MG63 (cell line): ENCODE measurements around the gene PNCK. TPM values are rescaled to one million over a fixed set of nuclear protein-coding genes. Genes with fewer than 3 reads are reported as not detected.
"Not testable (repeated sequence)": the region's sequence is repeated elsewhere in the genome, so short reads cannot be mapped to it uniquely, and the experiment has no call there.

ENCODE experiments used
- DNase-seq: peaks from one replicate; pipeline ENCODE4 v3.0.0-alpha.2; 2020
- H3K27me3 ChIP-seq: fragments of 250-450 bp; sonication (Bioruptor Pico); 2 replicates; pipeline ENCODE4 v1.5.1; 2020; ENCODE audit warnings: mild to moderate bottlenecking, moderate library complexity
- H3K36me3 ChIP-seq: fragments of 250-450 bp; sonication (Bioruptor Pico); 2 replicates; pipeline ENCODE4 v1.5.1; 2020; ENCODE audit warnings: mild to moderate bottlenecking, moderate library complexity
- H3K4me3 ChIP-seq: fragments of 250-450 bp; sonication (Bioruptor Pico); 2 replicates; pipeline ENCODE4 v1.5.1; 2020; ENCODE audit warnings: mild to moderate bottlenecking, moderate library complexity
- H3K9me3 ChIP-seq: fragments of 250-450 bp; sonication (Bioruptor Pico); 2 replicates; pipeline ENCODE4 v1.5.1; 2020; ENCODE audit warnings: mild to moderate bottlenecking, moderate library complexity
- total RNA-seq: library from RNA; depleted of rRNA; stranded (reverse); fragments of >200 nt; shearing (Covaris generic); gene quantifications from 2 replicates; pipeline ENCODE4 v1.2.3, GENCODE V29; 2014; ENCODE audit warnings: low replicate concordance

The PNCK gene
- total RNA-seq, 1 experiment from 2014 or later = 0.43 TPM

GRCh38 chrX:153690466-153690865, 16.9 kb upstream of the PNCK start:
- Histone ChIP-seq H3K9me3 (no peaks in the 10 kb centered on the region), H3K4me3 (no peak overlapping the region), H3K36me3 (no peaks in the 10 kb centered on the region), H3K27me3 (no peaks in the 10 kb centered on the region)
- no peak for DNase-seq

DNA sequence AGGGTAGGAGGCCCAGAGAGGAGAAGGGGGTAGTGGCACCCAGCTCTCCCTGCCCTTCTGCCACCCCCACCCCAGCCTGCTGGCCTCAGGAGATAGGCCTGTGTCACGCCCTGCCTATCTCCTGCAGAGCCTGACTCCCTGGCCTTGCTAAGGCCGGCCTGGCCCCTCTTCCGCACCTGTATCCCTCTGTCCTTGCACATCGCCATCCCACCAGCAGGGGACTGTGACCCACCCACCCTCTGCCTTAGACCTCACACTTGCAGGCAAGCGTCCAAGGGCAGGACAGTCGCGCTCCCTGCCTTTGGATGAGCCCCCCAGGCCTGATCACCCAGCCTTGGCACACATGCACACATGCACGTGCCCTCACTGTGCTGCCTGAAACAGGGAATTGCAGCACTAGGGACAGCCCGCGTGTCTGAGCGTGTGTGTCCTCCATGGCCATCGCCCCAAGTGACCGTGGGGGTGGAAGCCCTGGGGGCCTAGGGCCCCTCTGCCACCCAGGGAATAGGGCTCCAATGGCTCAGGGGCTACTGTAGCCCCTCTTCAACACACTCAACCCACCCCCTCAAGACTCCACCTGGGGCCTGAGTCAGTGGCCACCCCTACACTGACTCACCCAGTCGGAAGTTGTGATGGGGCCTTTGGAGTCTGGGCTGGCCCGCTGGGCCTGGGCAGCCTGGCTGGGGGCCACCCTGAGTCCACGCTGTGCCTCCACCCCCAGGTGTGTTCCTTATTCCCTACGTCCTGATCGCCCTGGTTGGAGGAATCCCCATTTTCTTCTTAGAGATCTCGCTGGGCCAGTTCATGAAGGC, 16.2 kb upstream of the PNCK start:
- H3K9me3 ChIP-seq = no peaks in the 10 kb centered on the region
- no peak for DNase-seq
- no peaks in the 10 kb centered on the region for H3K27me3 ChIP-seq
- H3K4me3 ChIP-seq = peak overlapping the region; percentile 28
- H3K36me3 ChIP-seq = no peaks in the 10 kb centered on the region

DNA sequence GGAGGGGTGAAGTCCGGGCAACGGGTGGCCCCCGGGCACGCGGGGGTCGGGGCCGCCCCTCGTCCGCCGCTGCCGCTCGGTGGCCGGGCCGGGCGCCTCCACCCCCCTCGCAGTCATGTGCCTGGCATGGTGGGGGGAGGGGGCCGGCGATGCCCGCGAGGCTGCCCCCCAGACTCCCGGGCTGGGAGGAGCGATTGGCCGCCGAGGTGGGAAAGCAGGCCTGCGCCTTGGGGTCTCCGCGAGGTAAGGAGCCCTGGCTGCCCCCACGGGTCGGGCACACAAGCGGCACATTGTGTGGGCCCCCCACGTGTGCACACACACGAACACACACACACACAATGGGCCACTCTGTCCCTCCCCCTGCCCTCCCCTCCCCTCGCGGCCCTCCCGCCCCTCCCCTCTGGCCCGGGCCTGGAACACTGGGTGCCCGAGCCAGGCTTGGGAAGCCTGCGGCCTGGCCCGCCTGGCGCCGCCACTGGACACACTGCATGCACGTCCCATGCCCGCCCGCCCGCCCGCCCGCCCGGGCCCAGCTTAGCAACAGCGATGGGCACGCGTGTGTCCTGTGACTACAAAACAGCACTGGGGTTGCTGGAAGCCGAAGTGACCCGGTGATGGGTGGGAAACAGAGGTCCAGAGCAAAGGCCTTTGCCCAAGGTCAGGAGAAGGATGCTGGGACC, 15.4 kb upstream of the PNCK start:
- Histone ChIP-seq H3K27me3 (no peaks in the 10 kb centered on the region), H3K36me3 (no peaks in the 10 kb centered on the region), H3K4me3 (peak overlapping the region; percentile 41), H3K9me3 (no peaks in the 10 kb centered on the region)
- peak; percentile 56 for DNase-seq

- Histone ChIP-seq H3K36me3 (no peaks in the 10 kb centered on the region), H3K9me3 (no peaks in the 10 kb centered on the region), H3K4me3 (peak overlapping the region; percentile 41; the same call in 1 of the 2 replicates), H3K27me3 (no peaks in the 10 kb centered on the region)
- DNase-seq = no peak
These were observed 14.9 kb upstream of the PNCK start for GRCh38 chrX:153688506-153688905.

GRCh38 chrX:153688071-153688470, 14.5 kb upstream of the PNCK start:
- no peaks in the 10 kb centered on the region for H3K27me3 ChIP-seq
- DNase-seq = no peak

GRCh38 chrX:153687121-153688039, 13.8 kb upstream of the PNCK start, which contains the start of gene SLC6A8:
Gene SLC6A8 (plus strand): TSS chrX:153687926. CDS start chrX:153688575, 649 bp downstream.
- H3K9me3 ChIP-seq = no peaks in the 10 kb centered on the region
- no peaks in the 10 kb centered on the region for H3K27me3 ChIP-seq
- no peaks in the 10 kb centered on the region for H3K36me3 ChIP-seq
- peak within 1 kb of the TSS; percentile 41; the same call in 1 of the 2 replicates for H3K4me3 ChIP-seq
- peak; percentile 62 for DNase-seq

More at GRCh38 chrX:153688071-153688470, 14.5 kb upstream of the PNCK start:
- Histone ChIP-seq H3K9me3 (no peaks in the 10 kb centered on the region), H3K36me3 (no peaks in the 10 kb centered on the region), H3K4me3 (no peak overlapping the region)

DNA sequence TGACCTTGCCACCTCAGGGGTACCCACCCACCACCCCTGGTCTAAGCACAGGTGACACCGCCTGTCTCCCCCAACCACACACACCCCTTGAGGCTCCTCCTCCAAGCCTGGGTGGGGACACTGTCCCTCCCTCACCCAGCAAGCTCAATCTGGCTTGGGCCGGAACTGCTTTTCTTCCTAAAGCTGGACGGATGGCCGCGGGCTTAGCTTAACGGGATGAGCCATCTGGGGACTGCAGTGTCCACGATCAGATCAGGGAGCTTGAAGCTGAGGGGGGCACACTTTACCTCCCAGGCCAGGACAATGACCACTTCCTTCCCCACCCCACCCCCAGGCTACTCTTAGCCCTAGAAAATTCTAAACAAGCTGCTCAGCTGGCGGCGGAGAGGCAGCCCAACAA, 13.1 kb upstream of the PNCK start:
- Histone ChIP-seq H3K4me3 (no peak overlapping the region), H3K27me3 (no peaks in the 10 kb centered on the region), H3K9me3 (no peaks in the 10 kb centered on the region), H3K36me3 (no peaks in the 10 kb centered on the region)
- no peak for DNase-seq

DNA sequence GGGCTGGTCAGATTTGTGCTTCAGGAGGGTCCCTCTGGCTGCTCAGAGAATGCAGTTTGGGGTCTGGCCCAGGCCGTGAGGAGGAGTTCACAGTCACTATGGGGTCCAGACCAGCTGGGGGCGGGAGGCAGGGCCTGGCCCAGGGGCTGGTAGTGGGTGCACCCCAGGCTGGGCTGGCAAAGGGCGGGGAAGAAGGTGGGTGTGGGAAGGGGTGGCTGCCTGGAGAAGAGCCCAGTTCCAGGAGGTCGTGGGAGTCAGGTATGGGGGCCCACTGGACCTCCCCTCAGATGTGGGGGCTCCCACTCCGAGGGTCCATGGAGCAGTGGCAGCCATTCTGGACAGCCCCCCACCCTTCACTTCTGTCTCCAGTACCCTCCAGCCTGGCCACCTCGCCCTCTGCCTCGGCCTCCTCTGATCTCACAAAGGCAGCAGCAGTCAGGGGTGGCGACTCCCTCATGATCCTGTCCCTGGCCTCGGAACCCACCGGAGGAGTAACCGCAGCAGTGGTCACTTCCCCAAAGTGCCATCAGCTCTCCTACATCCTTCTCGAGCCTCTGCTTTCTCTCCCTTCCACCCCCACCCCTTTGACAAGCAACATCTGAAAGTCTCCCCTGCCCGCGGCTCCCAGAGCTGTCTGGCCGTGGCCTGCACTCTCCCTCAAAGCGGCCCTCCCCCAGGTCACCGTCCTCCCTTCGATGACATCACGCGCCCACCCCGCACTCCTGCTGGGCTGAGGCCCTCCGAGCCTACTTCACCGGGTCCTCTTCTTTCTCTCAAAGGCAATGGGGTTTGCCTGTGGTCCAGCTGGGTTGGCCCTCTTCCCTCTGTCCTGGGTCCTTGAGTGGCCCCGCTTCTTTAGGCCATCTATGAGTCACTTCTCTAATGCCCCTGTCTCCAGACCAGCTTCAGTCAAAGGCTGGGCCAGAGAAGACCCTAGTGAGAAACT, 12.4 kb upstream of the PNCK start:
- Histone ChIP-seq H3K36me3 (no peaks in the 10 kb centered on the region), H3K9me3 (no peaks in the 10 kb centered on the region), H3K4me3 (no peak overlapping the region), H3K27me3 (no peaks in the 10 kb centered on the region)
- DNase-seq = no peak

DNA sequence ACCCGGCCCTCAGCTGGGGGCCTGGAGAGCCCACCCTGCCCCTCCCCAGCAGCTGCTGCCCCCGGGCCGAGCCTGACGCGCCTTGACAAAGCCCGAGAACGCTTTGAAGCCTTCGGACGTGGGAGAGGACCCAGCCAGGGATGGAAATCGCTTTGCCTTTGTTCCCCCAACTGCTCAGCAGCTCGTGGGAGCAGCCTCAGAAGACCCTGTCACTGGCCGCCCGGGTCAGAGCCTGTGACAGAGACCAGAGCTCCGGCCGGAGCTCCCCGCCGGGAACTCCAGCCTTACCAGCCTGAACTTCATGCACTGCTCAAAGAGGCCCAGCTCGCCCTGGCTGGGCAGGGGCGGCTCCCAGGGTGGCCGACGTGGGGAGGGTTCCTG, 11.5 kb upstream of the PNCK start:
- Histone ChIP-seq H3K4me3 (no peak overlapping the region), H3K9me3 (no peaks in the 10 kb centered on the region), H3K36me3 (no peaks in the 10 kb centered on the region), H3K27me3 (no peaks in the 10 kb centered on the region)
- no peak for DNase-seq

DNA sequence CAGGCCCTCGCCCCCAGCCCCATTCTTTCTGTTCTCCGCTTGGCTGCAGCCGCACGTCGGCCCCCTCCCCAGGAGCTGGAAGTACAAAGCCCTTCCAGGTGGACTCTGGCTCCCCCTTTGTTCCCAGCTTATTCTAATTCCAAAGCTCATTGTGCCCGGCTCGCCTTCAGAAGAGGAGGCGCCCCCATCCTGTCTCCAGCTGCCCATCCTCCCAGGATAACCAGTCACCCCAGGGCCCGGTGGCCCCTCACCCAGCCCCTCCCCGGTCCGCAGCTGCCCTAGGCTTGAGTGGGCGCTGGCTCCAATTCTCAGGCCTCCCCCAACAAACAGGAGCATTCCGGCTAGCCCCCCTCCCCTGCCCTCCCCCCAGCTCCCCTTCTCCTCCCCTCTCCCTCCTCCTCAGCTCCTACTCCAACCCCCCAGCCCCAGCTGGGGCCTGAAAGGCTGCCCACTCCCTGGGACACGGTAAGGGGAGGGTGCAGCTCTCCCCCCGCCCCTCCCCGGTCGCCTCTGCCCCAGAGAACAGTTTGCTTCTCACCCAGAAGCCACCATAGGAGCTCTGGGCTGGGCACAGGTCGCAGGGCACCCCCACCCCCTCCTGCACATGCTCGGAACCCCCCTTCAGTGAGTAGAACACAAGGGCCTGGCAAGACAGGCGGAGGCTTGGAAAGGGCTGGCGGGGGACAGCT, 11.0 kb upstream of the PNCK start:
- DNase-seq = no peak
- Histone ChIP-seq H3K9me3 (no peaks in the 10 kb centered on the region), H3K36me3 (no peaks in the 10 kb centered on the region), H3K4me3 (no peak overlapping the region), H3K27me3 (no peaks in the 10 kb centered on the region)

- H3K27me3 ChIP-seq, DNase-seq, H3K36me3 ChIP-seq: not testable (repeated sequence)
These were observed 9.9 kb upstream of the PNCK start for GRCh38 chrX:153683486-153683885.

DNA sequence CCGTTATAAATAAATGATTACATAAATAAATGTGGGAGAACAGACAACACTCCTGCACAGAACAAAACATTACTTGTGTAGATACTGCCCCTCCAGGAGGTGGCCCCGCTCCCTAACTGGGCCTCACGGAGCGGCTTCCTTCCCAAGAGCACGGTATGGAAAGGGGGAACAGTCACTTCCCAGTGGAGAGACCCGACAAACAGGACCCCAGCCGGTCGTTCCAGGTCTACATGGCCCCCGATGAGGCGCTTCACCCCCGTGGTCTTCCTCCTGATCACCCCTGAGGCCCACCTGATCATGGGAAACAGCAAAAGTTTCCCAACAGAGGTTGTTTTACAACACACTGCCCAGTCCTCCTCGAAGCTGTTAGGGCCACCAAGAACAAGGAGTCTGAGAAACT, 7.6 kb upstream of the PNCK start:
- Histone ChIP-seq H3K27me3 (no peaks in the 10 kb centered on the region), H3K36me3 (no peaks in the 10 kb centered on the region), H3K4me3 (no peak overlapping the region), H3K9me3 (no peaks in the 10 kb centered on the region)
- DNase-seq = no peak

More at GRCh38 chrX:153683486-153683885, 9.9 kb upstream of the PNCK start:
- H3K9me3 ChIP-seq, H3K4me3 ChIP-seq: not testable (repeated sequence)

DNA sequence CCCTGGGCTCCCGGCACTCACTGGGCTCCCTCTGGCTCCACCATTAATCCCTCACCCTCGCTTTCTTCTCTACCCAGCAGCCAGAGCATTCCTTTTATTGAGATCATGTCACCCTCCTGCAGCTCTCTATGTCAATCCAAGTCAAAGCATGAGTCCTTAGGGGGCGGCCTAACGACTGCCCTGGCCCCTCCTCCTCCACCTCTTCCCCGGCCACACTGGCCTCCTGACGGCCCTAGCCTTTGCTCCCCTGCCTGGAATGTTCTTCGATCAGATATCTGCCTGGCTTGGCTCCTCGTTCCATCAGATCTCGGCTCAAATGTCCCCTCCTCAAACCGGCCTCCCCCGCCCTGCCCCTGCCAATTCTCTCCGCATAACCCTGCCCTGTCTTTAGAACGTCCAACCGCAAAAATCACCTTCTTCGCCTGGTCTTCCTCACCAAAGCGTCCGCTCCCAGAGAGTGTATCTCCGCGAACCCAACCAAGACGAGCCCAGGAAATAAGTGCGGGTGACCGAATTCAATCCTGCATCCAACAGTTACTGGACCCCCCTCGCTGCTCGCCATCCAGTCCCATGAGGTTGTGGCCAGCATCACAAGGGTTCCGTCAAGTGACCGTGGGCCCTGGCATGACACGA, 722 bp upstream of the PNCK start:
- Histone ChIP-seq H3K9me3 (no peaks in the 10 kb centered on the region), H3K27me3 (no peaks in the 10 kb centered on the region), H3K36me3 (no peaks in the 10 kb centered on the region), H3K4me3 (no peak overlapping the region)
- no peak for DNase-seq

DNA sequence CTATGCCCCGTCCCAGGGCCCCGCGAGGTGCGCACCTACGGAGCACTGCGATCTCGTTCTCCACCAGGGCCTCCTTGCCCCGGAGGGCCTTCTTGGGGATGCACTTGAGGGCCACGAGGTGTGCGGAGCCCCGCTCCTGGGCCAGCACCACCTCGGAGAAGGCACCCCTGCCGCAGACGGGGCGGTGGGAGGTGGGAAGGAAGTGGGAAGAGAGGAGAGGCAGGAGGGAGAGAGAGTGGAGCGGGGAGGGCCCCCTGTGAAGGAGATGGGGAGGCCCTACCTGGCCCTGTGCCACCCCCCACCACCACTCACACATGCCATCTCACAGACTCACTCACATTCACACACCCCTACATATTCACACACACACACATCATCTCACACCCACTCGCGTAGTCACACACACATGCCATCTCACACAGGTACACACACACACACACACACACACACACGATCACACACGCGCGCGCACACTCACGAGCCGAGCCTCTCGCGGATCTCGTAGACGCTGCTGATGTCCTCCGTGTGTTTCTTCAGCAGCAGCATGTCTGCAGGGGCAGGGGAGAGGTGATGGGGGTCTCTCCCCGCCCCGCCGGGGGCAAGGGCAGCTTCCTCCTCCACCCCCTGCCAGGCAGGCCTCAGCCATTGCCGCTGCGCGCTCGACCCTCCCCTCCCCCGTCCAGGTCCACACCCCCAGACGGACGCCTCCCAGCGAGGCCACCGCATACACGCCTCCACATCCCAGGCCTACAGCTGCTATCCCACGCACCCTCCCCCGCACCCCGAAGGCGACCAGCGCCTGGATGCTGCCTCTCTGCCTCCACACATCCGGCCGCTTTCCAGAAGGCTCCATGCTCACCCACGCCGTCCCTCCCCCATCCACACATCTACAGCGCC, 834 bp downstream of the PNCK start:
- no peaks in the 10 kb centered on the region for H3K36me3 ChIP-seq
- no peak for DNase-seq
- H3K4me3 ChIP-seq = no peak overlapping the region
- no peaks in the 10 kb centered on the region for H3K9me3 ChIP-seq
- no peaks in the 10 kb centered on the region for H3K27me3 ChIP-seq
